Left ventricle myocardium inferior (tissue), 1 donor: ENCODE results near the gene LSP1. TPM values are rescaled to one million over a fixed set of nuclear protein-coding genes. Genes with fewer than 3 reads are reported as not detected.

Experiments used
- DNase-seq: peaks from one replicate; pipeline ENCODE4 v3.0.0-alpha.2; 2020
- H3K27ac ChIP-seq: fragments of 200-600 bp; replicated peaks from 2 replicates; pipeline ENCODE4 v1.8.0; 2021
- H3K27me3 ChIP-seq: fragments of 200-600 bp; 2 replicates; pipeline ENCODE4 v1.8.0; 2021; ENCODE audit warnings: low read depth
- H3K36me3 ChIP-seq: fragments of 200-600 bp; 2 replicates; pipeline ENCODE4 v1.8.0; 2021
- H3K4me1 ChIP-seq: fragments of 200-600 bp; 2 replicates; pipeline ENCODE4 v1.8.0; 2021
- H3K4me3 ChIP-seq: fragments of 200-600 bp; 2 replicates; pipeline ENCODE4 v1.8.0; 2021; ENCODE audit warnings: mild to moderate bottlenecking, moderate library complexity
- H3K9me3 ChIP-seq: fragments of 200-600 bp; replicated peaks from 2 replicates; pipeline ENCODE4 v1.8.0; 2021
- CTCF ChIP-seq: fragments of 200-600 bp; IDR thresholded peaks from 2 replicates; pipeline ENCODE4 v1.8.0; 2021; ENCODE audit warnings: antibody characterized with exemption, mild to moderate bottlenecking, borderline replicate concordance
- intact Hi-C: fragments of 100-400 bp; cut with micrococcal nuclease; formaldehyde crosslinking; loops from one replicate; pipeline ENCODE4 v1.11.0; 2022
- total RNA-seq: library from RNA; stranded (reverse); fragmentation: NEBNext Ultra II Directional; extraction: Animal tissue kit (Norgen Biotek cat#: 25700); gene quantifications from one replicate; pipeline ENCODE4 v1.2.1, GENCODE V29; 2021
- donor health status: DM: no; HTN: yes; CAD: no; lungs with severe emphysema.

The LSP1 gene
- total RNA-seq, 1 donor from 2014 or later, result 19.7 TPM

GRCh38 chr11:1924646-1925372, 71.9 kb downstream of the LSP1 start:
- no peak for TF ChIP-seq CTCF
- no peaks in the 10 kb centered on the region for H3K36me3 ChIP-seq
- no peak overlapping the region for H3K4me3 ChIP-seq
- intact Hi-C loops, result loop anchor here (5.0 kb wide), 1 partner anchor 43 kb away; no protein-coding TSS in a partner anchor
- H3K4me1 ChIP-seq, result peaks cover 83% of the 10 kb centered on the region
- H3K27me3 ChIP-seq, result no peaks in the 10 kb centered on the region
- peak overlapping the region; percentile 92 for H3K27ac ChIP-seq
- H3K9me3 ChIP-seq, result no peaks in the 10 kb centered on the region
- DNase-seq, result no peak

GRCh38 chr11:1925373-1926155, 72.7 kb downstream of the LSP1 start:
- no peaks in the 10 kb centered on the region for H3K9me3 ChIP-seq
- H3K4me3 ChIP-seq, result no peak overlapping the region
- intact Hi-C loops, result no loop called here
- peak overlapping the region; percentile 92 for H3K27ac ChIP-seq
- TF ChIP-seq CTCF, result no peak
- H3K27me3 ChIP-seq, result no peaks in the 10 kb centered on the region
- DNase-seq, result no peak
- no peaks in the 10 kb centered on the region for H3K36me3 ChIP-seq
- peaks cover 80% of the 10 kb centered on the region for H3K4me1 ChIP-seq

- Histone ChIP-seq H3K27ac (peak overlapping the region; percentile 92), H3K27me3 (no peaks in the 10 kb centered on the region), H3K4me3 (peak overlapping the region; percentile 21), H3K9me3 (no peaks in the 10 kb centered on the region), H3K4me1 (peaks cover 79% of the 10 kb centered on the region), H3K36me3 (no peaks in the 10 kb centered on the region)
- intact Hi-C loops, result no loop called here
- TF ChIP-seq CTCF, result no peak
- DNase-seq, result no peak
Measured at GRCh38 chr11:1926156-1927025, 73.5 kb downstream of the LSP1 start.

GRCh38 chr11:1927026-1927847, 74.4 kb downstream of the LSP1 start:
- Histone ChIP-seq H3K4me1 (peaks cover 79% of the 10 kb centered on the region), H3K36me3 (no peaks in the 10 kb centered on the region), H3K27ac (peak overlapping the region; percentile 92), H3K9me3 (no peaks in the 10 kb centered on the region), H3K27me3 (no peaks in the 10 kb centered on the region), H3K4me3 (peak overlapping the region; percentile 21)
- no peak for TF ChIP-seq CTCF
- DNase-seq, result no peak
- intact Hi-C loops, result no loop called here
